NB4 (cell line): ENCODE data around the gene OR4D2.

Experiments
- DNase-seq: peaks from one replicate; pipeline ENCODE4 v3.0.0; 2010; ENCODE audit warnings: low read depth
- H3K4me3 ChIP-seq: one replicate; pipeline ENCODE4 v1.5.1; 2011; ENCODE audit warnings: mild to moderate bottlenecking, low read depth, low read length, moderate library complexity
- CTCF ChIP-seq: IDR thresholded peaks from one replicate; pipeline ENCODE4 v1.5.1; 2012; ENCODE audit warnings: low read depth, low read length
- MAX ChIP-seq: IDR thresholded peaks from 2 replicates; pipeline ENCODE4 v1.6.1; 2011; ENCODE audit warnings: low read depth, low read length
- MYC ChIP-seq: IDR thresholded peaks from 2 replicates; pipeline ENCODE4 v1.6.1; 2011; ENCODE audit warnings: low read depth, low read length
- POLR2A ChIP-seq: IDR thresholded peaks from 2 replicates; pipeline ENCODE4 v1.6.1; 2011; ENCODE audit warnings: mild to moderate bottlenecking; ENCODE audit not compliant: insufficient read length; ENCODE audit errors: extremely low read depth

OR4D2 gene

GRCh38 chr17:58189436-58190146 lies 22.8 kb downstream of the OR4D2 start:
- DNase-seq = peak; percentile 64
- TF ChIP-seq CTCF (no peak), MAX (no peak), POLR2A (no peak), MYC (no peak)
- H3K4me3 ChIP-seq = no peak overlapping the region

GRCh38 chr17:58191241-58191896 lies 24.6 kb downstream of the OR4D2 start:
- H3K4me3 ChIP-seq = no peak overlapping the region
- peak; percentile 28 for DNase-seq
- TF ChIP-seq MYC (no peak), POLR2A (no peak), MAX (no peak), CTCF (no peak)

GRCh38 chr17:58192612-58193011 lies 25.8 kb downstream of the OR4D2 start, which contains the start of gene EPX:
Gene EPX (plus strand): TSS chr17:58192726. CDS start chr17:58192847, 121 bp downstream.
- no peak for TF ChIP-seq POLR2A
- DNase-seq = peak; percentile 14
- H3K4me3 ChIP-seq = no peak within 1 kb of the TSS

- no peak overlapping the region for H3K4me3 ChIP-seq
- TF ChIP-seq MYC = no peak
- TF ChIP-seq POLR2A = no peak
- peak; percentile 23 for TF ChIP-seq CTCF
- no peak for TF ChIP-seq MAX
- no peak for DNase-seq
These were observed 27.0 kb downstream of the OR4D2 start for GRCh38 chr17:58193641-58194255.

- H3K4me3 ChIP-seq = no peak overlapping the region
- DNase-seq = no peak
- TF ChIP-seq MYC = no peak
- no peak for TF ChIP-seq POLR2A
- TF ChIP-seq MAX = no peak
- TF ChIP-seq CTCF = no peak
These were observed 28.8 kb downstream of the OR4D2 start for GRCh38 chr17:58195518-58196123.

- H3K4me3 ChIP-seq = no peak overlapping the region
- no peak for DNase-seq
- TF ChIP-seq MYC (no peak), MAX (no peak), POLR2A (no peak), CTCF (no peak)
These were observed 29.8 kb downstream of the OR4D2 start for GRCh38 chr17:58196610-58197009.
